RPMI8226 (cell line): ENCODE results near the gene ARRB2.

Experiments
- DNase-seq: peaks from one replicate; pipeline ENCODE4 v3.0.0-alpha.2; 2015

ARRB2 gene

DNA sequence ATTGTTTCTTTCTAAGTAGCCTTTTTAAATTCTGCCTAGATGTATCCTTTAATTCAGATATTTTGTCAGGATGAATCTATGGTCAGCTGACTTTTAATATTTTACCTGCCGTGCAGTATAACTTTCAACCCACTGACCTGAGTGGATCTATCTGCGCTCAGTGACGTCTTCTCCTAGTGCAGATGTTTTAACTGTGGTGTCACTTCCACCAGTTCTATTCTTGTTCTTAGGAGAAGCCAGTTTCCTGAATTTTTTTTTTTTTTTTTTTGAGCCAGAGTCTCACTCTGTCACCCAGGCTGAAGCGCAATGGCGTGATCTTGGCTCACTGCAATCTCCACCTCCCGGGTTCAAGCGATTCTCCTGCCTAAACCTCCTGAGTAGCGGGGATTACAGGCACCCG is 56.3 kb downstream of the ARRB2 start:
- no peak for DNase-seq

GRCh38 chr17:4768298-4768697 is 57.9 kb downstream of the ARRB2 start:
- DNase-seq, result no peak

DNA sequence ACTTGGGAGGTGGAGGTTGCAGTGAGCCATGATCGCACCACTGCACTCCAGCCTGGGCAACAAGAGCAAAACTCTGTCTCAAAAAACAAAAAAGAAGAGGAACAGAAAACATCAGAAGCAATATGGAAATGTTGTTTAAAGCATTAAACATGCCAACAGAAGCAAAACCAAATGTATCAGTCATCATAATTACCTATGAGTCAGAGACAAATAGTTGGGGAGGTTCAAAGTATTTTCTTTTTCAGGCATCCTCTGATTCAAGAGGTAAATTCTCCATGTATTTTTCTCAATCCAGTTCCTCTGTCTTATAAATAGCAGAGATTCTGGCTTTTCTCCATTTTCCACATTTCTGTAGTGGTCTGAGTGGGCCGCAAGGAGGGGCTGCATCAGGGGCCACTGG is 59.2 kb downstream of the ARRB2 start:
- no peak for DNase-seq
